NCI-H510A (cell line): ENCODE data around the gene PRDM16.

Experiments
- DNase-seq: peaks from one replicate; lab custom pipeline; 2025; lab: John Stamatoyannopoulos, UW

PRDM16 gene

DNA sequence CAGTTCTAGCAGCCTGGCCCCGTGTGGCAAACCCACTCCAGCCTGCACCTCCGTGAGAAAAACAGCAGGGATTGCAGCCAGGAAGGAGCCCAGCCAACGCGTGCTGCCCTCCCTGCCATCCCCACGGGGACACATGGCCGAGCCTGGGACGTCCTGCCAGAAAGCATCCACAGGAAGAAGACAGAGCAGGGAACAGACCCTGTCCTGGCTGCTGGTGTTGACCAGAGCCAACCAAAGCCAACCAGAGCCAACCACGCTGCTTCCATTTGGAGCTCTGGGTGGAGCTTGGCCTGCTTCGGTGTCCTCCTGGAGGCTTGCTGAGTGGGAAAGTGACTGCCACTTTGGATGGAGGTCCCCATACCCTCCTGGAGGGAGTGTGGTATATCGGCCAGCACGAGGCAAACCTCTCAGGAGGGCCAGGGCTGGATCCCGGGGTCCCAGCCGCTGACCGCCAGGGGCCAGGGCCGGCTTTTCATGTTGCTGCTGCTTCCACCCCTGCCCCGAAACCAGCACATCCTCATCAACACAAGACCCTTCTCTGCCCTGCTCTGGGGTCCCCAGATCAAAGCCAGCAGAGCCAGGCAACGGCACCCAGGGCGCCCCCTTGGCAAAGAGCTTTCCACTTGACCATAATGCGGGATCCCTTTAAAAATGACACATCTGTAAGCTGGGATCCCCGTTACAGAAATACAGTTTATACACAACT, 304.9 kb downstream of the PRDM16 start:
- DNase-seq = no peak

DNA sequence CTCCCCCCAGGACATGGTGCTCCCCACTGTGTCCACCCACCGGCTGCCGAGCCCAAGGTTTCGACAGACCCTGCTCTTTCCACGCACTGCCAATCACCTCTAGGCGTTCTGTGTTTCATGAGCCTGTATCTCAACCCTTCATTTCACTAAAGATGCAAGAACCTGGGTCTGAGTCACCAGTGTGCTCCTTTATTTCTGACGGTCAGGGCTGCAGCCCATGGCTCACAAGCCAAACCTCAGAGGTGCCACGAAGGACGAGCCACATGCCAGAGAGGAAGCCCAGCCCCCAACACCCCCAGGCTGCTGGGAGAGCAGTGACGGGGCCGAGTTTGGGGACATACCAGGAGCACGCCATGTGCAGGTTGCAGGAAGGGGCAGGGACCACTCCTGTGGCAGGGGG, 306.2 kb downstream of the PRDM16 start:
- DNase-seq = no peak

DNA sequence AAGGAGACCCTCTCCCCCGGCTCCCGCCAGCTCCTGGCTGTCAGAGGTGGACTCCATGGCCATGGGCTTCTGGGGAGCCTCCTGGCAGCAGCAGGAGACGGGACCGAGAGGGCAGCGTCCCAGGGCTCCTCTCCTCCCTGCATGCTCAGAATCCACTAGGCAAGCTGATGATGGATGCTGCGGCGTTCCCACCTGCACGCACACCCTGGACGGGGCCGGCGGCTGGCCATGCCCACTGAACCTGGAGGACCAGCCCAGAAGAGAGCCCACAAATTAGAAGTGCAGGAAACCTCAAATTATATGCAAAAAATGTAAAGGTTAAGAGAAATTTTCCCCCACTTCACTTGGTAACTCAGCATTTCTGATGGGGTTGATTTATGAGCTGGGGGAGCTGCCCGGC, 308.2 kb downstream of the PRDM16 start:
- DNase-seq = no peak

DNA sequence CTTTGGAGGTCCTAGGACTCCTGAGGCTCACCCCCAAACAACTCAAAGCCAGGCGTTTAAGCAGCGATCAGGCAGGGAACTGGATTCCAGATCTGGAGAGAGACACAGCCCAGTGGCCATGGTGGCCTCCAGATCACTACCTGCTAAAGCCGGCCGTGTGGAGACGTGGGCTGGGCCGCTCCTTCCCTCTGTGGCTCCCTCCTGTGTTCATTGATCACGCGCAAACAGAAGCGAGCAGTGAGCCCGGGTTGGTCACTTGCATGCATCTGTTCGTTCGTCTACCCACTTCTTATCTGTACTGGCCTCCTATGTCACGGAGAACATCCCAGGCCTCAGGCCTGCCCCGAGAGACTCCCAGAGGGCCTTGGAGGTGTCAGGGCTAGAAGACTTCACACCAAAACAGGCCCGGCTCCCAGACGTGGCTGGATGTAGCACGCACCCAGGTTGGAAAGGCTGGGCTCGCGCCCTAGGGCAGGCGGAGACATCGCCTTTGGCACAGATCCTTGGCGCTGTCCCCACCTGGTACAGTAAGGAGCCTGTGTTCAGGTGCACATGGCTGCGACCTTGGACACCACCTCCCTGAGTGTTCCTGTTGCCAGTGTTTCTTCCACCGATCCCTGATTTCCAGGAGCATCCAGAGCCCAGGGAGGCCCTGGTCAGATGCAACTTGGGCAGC, 308.7 kb downstream of the PRDM16 start:
- DNase-seq = no peak

DNA sequence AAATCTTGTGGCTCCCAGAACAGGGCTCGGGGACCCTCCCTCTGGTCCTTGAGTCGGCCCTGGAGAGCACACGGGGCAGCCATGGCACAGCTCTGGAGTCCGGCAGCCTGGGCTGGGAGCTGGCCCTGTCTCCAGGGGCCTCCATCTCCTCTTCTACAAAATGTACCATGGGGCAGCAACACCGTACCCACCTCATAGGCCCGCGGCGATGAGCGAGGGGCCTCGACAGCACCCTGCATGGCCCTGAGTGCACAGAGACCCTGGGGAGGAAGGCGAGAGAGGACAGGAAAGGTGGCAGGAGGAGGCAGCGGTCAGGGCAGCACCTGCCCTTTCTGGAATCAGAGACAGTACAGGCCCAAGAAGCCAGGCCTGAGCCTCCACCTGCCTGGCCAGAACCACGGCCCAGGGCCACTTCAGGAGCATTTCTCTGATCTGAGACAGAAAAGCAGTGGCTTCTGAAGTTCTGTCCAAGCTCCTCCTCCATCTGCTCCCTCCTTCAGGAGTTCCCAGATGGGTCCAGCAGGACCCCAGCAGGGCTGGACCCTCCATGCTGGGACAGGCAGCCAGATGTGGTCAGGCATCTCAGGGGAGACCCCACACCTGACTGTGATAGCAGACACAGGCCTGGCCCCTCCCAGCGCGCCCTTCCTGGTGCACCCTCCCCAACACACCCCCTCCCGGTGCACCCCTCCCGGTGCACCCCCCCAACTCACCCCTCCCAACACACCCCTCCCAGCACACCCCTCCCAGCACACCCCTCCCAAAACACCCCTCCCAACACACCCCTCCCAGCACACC, 309.6 kb downstream of the PRDM16 start:
- DNase-seq = no peak

DNA sequence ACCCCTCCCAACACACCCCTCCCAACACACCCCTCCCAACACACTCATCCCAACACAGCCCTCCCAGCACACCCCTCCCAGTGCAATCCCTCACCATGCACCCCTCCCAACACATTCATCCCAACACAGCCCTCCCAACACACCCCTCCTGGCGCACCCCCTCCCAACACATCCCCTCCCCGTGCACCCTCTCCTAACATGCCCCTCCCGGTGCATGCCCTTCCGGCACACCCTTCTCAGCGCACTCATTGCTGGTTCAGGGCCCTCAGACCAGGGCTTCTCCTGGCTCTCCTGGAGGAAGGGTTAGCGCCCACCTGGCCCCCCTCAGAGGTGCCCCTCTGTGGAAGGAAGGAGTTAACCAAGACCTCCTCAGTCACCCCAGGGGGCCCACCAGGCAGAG, 310.9 kb downstream of the PRDM16 start:
- DNase-seq = no peak

DNA sequence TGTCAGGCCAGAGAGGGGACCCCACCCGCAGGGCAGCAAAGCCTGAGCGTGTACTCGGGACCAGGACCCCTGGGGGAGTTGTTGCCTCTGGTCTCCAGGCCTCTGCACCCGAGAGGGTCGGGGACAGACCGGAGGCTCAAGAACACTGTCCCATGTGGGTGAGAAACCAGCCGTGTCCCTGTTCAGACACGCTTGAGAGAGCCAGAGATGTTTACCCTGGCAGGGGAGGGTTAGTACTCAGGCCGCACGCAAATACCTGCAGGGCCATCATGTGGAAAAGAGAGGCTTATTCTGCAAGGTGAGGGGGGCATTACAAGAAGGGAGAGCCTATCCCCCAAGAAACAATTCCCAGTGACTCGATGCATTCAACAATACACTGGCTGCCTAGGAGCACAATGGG, 311.5 kb downstream of the PRDM16 start:
- no peak for DNase-seq

DNA sequence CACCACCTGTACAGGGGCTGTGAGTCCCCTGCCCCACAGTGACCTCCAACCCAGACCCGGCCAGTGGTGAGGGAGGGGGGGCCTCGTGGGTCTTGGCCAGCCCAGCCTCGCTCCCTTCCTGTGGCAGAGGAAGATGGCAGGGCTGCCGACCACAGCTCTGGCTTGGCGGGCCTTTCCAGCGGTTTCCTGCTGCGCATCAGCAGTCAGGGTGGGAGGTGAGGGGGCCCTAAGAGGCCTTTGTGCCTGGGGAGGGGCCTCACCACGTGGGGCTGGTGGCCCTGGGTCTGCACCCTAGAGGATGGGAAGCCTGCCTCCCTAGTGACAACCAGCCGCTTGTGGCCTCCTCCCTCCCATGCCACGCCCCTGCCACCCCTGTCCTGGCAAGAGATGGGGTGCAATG, 312.9 kb downstream of the PRDM16 start:
- no peak for DNase-seq

DNA sequence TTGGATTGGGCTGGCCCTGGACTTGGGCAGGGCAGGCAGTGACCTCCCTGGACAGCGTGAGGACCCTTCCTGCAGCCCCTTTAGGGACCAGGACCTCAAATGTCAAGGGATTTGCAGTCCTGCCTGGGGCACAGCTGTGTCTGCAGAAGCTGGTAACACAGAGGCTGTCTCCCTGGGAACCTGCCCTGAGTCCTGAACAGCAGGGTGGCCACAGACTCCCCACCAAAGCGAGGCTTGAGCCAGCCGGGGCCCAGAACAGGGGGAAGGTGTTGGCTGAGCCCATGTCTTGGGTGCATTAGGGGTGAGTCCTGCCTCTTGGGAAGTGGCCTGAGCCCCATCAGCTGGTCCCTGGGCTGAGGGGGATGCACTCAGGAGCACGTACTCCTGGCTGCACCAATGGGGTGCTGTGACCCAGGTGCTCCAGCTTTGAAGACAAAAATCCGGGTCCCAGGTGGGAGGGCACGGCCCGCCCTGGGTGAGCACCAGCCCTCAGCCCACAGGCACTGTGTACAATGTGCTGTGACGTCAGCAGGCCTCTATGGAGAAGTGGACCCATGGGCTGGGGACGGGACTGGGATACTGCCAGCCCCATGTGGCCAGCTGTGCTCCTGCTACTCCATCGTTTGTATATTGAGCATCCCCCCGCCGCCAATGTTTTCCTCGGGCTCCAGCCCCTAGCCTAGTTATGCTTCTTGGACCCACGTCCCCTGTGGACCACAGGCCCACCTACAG, 313.5 kb downstream of the PRDM16 start:
- no peak for DNase-seq

DNA sequence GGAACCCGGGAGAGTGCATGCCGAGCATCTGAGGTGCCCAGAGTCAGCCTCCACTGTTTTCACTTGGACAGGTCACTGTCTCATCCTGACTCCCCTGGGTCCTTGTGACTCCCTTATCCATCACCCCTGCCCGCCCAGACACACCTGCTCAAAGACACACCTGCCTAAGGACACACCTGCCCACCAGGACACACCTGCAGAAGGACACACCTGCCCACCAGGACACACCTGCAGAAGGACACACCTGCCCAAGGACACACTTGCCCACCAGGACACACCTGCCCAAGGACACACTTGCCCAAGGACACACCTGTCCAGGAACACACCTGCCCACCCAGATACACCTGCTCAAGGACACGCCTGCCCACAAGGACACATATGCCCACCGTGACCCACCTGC, 314.7 kb downstream of the PRDM16 start:
- DNase-seq = no peak

DNA sequence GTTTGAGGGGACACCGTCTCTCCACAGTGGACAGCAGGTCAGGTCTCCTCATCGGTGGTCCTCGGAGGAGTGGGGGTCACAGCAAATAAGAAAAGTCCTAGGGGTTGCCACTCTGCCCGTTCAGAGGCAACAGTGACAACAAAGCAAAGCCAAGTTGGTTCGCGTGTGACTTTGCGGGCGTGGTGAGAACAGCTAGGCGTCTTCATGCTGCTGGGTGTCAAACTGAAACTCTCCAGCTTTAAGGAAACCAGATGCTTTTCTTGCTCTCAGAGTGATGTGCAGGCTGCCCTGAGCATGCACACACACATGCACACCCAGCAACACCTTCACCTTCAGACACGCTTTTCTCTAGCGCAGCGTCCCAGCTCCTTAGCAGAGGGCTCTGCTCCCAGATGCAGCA, 315.4 kb downstream of the PRDM16 start:
- no peak for DNase-seq

DNA sequence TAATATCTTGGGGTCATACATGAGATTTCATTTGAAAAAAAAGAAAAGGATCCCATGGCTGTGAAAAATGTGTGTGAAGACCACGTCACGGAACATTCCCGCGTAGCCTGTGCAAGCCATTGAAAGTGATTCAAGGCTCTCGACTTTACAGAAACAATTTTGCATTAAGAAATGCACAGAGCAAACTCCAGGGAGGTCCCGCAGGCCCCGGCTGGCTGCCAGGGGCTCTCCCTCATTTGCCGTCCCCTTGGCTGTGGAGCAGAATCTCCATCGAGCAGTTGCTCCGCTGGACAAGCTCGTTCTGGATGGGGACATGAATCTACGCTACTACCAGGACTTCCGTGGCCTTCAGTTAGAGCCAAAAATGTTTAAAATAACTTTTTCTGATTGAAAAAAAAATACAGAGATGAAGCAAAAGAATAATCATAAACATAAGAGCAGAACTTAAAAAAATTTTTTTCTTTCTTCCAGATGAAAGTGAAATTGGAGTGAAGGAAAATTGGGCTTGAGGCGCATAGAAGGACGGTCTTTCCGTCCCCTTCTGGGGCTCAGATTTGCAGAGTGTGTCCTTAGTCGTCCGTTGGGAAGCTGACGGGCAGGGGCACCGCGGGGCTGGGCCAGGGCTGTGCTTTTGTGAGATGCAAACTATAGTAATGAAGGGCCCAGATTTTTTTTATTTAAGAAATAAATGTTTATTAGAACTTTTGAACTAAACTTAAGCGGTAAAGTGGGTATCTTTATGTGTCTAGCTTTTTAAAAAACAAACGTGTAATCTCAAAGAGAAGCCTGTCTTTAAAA, 317.4 kb downstream of the PRDM16 start:
- DNase-seq = no peak

DNA sequence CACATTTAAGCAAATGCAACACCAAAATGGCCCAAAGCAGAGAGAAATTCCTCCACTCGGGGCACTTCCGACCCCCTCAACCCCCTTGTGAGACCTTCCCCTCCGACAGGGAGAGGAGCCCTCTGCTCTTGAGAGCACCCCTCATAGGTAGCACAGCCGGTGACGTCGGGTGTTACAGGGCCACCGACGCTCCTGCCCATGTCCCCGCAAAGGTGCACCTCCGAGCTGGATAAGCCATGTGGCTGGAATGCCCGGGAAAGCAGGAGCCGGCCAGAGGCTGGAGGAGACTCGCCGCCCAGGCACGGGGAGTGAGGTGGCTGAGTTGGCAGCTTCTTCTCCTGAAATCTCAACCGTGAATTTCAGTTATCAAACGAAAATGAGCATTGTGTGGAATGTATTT, 318.4 kb downstream of the PRDM16 start:
- DNase-seq = no peak

DNA sequence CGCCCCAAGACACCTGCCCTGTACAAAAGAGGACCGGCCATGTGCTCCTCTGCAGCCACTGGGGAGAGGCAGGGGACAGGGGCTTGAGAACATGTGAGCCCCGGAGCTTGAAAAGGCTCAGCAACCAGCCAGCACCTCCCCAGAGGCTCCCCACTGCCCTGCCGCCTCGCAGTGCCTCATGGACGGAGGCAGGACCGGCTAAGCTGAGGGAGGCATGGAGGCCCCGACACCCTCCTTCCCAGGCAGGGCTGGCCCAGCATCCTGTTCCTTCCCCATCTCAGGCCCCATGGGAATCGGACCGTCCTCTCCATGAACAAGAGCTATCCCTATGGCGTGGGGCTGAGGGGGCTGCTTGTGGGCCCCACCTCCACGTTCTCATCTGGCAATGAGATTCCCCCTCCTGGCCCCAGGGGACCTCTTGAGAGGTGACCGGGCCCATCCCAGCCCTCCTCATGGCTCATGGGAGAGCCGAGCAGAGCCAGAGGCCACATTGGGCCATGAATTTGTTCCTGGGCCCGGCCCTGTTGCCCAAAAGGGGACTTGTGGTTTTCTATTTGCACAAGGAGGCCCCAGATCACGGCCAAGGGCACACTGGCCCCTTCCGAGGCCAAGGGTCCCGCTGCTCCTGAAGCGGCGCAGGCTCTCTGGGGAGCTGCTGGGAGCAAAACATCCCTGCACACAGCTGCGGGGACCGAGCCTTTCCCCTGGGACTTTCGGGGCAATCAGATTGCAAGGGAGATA, 320.3 kb downstream of the PRDM16 start:
- DNase-seq = no peak

DNA sequence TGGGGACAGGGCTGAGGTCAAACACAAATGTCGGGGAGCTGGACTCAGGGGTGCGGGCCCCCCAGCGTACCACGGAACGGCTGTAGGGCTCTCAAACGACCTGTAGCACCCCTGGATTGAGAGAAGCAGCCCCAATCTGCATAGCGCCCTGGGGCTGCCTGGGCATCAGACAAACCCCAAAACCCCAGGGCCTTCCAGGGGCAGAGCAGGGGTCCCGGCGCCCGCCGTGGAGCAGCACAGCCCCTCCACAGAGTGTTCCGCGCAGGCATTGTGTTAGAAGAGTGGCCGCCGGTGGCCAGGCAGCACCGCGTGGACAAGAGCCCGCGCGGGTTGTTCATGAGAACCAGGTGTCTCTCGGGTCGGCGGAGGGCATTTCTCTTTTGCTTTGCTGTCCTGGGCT, 321.3 kb downstream of the PRDM16 start:
- DNase-seq = no peak

DNA sequence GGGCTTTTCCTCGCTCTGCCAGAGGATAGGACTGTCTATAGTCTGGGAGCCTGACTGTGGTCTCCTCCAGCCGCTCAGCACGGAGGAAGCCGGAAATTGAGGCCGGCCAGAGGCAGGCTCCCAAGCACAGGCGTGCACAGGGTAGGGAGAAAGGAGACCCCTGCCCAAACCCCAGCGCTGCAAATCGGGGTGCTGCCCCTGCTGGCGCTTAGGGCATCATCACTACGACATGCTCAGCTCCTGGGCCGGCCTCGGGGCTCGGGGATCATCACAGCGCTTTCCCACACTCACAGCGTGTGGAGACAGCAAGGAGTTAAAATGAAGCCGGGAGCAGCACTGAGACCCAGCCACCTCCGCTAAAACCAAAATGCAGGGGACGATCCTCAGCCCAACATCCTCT, 322.7 kb downstream of the PRDM16 start:
- no peak for DNase-seq

DNA sequence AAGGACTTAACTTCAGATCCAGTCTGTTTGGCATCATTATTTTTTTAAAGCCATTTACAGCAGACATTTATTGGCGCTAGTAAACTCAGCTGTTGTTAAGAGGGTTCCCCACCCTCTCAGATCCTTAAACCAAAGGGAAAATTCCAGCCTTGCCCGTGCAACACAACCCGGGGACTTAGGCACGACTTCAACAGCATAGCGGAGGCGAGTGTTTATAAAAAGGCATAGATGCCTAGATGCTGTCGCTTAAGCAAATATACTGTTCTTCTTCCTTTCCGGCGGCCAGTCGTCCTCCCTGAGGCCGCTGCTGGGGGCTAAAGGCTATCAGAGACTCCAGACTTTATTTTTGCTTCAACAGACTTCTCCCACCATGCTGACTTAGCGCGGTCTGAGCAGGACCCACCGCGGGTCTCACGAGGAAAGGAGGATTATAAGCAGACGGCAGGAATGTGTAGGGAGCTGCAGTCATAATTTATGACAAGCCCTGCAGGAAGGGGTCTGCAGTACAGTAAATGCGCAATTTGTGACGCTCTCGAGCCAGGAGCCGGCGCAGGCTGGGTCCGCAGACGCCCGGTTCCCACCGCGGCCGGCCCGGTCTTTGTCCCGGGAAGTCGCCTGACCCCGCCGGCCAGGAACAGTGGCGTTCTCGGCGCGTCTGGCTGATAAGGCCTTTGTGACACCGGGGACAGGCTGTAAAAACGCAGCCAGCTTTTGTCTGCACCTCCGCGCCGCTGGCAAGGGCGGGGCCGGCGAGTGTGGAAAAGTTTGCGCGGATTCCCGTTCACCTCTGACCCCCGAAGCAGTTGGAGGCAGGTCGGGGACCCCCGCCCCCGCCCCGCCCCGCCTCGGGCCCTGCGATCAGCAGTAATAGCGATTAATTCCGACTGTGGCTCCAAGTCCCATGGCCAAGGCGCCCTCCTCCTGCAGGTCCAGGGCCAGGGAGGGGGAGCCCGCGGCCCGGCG, 324.3 kb downstream of the PRDM16 start:
- DNase-seq = no peak

DNA sequence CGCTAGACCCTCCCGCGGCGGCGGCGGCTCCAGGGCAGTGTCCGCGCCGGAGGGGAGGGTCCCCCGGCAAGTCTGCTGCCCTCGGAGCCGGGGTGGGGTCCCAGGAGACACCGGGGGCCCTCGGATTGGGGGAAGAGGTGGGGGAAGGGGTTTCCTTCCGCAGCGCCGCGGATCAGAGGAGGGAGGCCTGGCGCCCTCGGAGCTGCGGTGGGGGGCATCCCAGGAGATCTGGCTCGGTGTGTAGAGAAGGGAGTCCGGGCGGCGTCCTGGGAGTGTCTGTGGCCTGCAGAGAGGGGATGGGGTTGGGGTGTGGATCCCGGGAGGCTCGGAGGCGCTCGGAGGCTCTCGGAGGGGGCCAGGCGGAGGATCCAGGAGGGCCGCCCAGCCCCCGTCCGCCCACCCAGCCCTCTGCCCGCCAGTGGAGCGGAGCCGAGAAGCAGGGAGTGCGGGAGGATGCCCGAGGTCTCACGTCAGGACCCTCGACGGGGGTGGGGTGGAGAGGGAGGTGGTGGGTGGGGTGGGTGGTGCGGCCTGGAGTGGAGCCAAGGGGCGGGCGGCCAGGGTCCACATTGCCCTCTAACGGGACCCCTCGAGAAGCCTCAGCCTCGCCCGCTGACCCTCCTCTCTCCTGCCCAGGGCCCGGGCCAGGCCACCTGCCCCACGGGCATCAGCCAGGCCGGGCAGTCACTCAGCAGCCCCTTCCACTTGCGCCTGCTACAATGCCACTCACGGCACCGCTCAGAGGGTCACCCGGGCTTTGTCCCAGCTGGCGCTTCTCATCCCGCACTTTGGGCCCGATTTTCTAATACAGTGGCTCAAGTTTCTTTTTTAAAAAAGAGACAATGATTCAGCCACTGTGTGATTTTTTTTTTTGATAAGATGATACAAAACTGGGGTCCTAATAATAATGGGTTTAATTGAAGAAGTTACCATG, 325.3 kb downstream of the PRDM16 start:
- no peak for DNase-seq

DNA sequence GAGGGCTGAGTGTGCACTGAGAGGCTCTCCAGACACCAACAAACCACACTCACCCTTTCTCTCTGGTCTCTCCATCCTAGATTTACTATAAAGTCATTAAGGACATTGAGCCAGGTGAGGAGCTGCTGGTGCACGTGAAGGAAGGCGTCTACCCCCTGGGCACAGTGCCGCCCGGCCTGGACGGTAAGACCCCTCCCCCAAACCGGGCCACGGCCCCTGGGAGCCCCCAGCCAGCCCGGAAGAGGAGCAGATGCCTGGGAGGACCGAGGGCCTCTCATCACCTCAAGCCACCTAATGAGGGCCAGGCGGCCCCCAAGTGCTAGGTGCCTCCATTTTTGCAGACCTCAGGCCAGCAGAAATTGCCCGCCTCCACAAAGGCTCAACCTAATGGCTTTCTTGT, 327.4 kb downstream of the PRDM16 start:
- DNase-seq = no peak
